ENCODE data around the gene RFNG. TPM values are rescaled to one million over a fixed set of nuclear protein-coding genes. Genes with fewer than 3 reads are reported as not detected.

The RFNG gene
- total RNA-seq, 1 donor from 2014 or later, result 13.6 TPM

DNA sequence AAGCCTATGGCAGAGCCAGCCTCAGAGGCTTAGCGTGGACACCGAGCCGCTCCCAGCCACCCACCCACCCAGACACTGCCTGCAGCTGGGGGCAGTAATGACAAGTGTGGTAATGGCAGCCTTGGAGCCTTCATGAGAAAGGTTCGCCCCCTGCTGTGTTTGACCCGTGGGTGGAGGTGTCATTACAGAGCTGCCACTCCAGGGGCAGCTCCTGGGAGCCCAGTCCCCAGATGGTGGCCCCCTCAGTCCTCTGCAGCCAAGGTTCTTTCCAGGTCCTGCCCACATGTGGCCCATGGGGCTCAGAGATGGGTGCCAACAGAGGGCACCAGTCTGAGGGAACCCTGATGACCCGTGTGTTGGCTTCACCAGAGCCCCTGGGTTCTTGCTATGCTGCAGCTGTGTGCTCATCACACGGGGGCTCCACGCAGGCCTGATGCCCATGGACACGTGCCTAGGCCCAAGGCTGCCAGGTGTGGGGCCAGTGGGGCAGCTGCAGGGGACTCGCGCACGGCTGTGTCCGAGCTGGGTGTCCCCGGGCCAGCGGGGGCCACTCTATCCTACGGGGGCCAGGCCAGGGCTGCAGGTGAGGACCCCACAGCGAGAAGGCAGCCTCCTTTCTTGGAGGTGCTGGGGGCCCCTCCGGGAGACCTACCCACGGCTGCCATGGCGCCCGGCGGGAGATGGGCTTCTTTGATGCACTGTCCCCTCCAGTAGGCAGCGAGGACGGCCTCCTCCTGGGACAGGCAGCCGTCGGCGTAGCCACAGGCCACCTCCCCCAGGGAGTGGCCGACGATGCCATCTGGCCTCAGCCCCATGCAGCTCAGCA, 38.3 kb upstream of the RFNG start:
- peaks cover 2% of the 10 kb centered on the region for H3K36me3 Mint-ChIP-seq
- peaks cover 2% of the 10 kb centered on the region for H3F3A ChIP-seq (ENCODE audit: low read depth)
- peaks cover 2% of the 10 kb centered on the region for H3K27me3 Mint-ChIP-seq (ENCODE audit: insufficient read depth, low read depth)
- no peaks in the 10 kb centered on the region for H3K9me3 ChIP-seq (ENCODE audit: low read depth)
- no peak for DNase-seq (ENCODE audit: low spot score)
- H3K79me2 ChIP-seq (ENCODE audit: low read depth), result peaks cover 39% of the 10 kb centered on the region
- no peak overlapping the region for H3K9ac ChIP-seq
- no peak for TF ChIP-seq EZH2phosphoT487 (IDR thresholded peaks at IDR 0.05)
- no peak for TF ChIP-seq EZH2 (IDR thresholded peaks at IDR 0.05)
- TF ChIP-seq, protein P1, sequence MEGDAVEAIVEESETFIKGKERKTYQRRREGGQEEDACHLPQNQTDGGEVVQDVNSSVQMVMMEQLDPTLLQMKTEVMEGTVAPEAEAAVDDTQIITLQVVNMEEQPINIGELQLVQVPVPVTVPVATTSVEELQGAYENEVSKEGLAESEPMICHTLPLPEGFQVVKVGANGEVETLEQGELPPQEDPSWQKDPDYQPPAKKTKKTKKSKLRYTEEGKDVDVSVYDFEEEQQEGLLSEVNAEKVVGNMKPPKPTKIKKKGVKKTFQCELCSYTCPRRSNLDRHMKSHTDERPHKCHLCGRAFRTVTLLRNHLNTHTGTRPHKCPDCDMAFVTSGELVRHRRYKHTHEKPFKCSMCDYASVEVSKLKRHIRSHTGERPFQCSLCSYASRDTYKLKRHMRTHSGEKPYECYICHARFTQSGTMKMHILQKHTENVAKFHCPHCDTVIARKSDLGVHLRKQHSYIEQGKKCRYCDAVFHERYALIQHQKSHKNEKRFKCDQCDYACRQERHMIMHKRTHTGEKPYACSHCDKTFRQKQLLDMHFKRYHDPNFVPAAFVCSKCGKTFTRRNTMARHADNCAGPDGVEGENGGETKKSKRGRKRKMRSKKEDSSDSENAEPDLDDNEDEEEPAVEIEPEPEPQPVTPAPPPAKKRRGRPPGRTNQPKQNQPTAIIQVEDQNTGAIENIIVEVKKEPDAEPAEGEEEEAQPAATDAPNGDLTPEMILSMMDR (IDR thresholded peaks at IDR 0.05), result no peak
- no peak overlapping the region for H3K4me3 Mint-ChIP-seq
- no peaks in the 10 kb centered on the region for H3K9me3 Mint-ChIP-seq
- H3K4me1 Mint-ChIP-seq, result no peaks in the 10 kb centered on the region
- H3K4me1 ChIP-seq, result no peaks in the 10 kb centered on the region
- H2AFZ ChIP-seq (replicated peaks), result no peak overlapping the region
- H3K4me2 ChIP-seq, result no peak overlapping the region
- no peaks in the 10 kb centered on the region for H3K27me3 ChIP-seq
- no peaks in the 10 kb centered on the region for H3K36me3 ChIP-seq
- peaks cover 90% of the 10 kb centered on the region for H4K20me1 ChIP-seq (ENCODE audit: low read depth)
- no peak overlapping the region for H3K27ac ChIP-seq
- H3K4me3 ChIP-seq, result no peak overlapping the region
- H3K27ac Mint-ChIP-seq, result no peak overlapping the region

DNA sequence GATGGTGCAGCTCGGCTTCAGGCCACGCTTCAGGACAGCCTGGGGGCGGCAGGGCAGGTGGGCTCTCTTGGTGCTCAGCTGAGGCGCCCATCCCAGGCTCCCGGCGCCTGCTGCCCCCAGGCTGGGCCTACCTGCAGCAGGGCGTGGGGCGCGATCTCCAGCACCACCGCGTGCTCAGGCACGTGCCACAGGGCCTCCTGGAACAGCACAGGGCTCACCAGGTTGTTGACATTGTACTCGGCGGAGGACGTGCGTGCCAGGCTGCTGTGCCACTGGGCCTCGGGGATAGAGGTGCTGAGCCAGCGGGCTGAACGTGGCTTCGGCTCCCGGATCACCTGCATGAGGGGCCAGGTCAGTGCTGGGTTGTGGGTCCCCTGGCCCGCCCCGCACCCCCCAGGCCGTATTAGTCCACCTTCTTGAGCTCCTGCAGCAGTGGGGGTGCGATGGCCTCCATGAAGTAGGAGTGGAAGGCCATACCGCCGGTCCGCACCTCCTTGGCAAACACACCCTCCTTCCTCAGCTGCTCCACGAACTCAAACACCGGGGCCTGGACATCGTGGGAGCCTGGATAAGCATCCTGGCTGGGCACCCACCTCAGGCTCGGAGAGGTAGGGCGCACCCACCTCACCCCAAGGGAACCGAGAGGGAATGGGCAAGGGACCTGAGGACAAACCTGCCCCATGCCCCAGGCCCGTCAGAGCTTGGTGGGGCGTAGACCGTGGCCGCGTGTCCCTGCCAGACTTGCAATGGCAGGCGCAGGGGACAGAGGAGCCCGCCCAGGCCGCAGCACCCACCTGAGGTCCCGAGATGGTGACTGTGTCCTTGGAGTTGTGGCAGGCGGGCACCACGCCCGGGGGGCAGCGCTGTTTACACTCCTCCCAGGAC, 37.5 kb upstream of the RFNG start:
- TF ChIP-seq EZH2phosphoT487 (IDR thresholded peaks at IDR 0.05), result no peak
- Mint-ChIP-seq H3K27ac (no peak overlapping the region), H3K27me3 (ENCODE audit: insufficient read depth, low read depth) (no peaks in the 10 kb centered on the region), H3K4me3 (no peak overlapping the region), H3K9me3 (no peaks in the 10 kb centered on the region), H3K4me1 (no peaks in the 10 kb centered on the region), H3K36me3 (peaks cover 2% of the 10 kb centered on the region)
- Histone ChIP-seq H3K36me3 (no peaks in the 10 kb centered on the region), H3K4me3 (no peak overlapping the region), H3K9me3 (ENCODE audit: low read depth) (no peaks in the 10 kb centered on the region), H3K4me1 (no peaks in the 10 kb centered on the region), H3K79me2 (ENCODE audit: low read depth) (peaks cover 31% of the 10 kb centered on the region), H3K27me3 (no peaks in the 10 kb centered on the region), H2AFZ (replicated peaks) (no peak overlapping the region), H4K20me1 (ENCODE audit: low read depth) (peaks cover 93% of the 10 kb centered on the region), H3K9ac (no peak overlapping the region), H3K27ac (no peak overlapping the region), H3K4me2 (no peak overlapping the region), H3F3A (ENCODE audit: low read depth) (peaks cover 2% of the 10 kb centered on the region)
- no peak for DNase-seq (ENCODE audit: low spot score)

DNA sequence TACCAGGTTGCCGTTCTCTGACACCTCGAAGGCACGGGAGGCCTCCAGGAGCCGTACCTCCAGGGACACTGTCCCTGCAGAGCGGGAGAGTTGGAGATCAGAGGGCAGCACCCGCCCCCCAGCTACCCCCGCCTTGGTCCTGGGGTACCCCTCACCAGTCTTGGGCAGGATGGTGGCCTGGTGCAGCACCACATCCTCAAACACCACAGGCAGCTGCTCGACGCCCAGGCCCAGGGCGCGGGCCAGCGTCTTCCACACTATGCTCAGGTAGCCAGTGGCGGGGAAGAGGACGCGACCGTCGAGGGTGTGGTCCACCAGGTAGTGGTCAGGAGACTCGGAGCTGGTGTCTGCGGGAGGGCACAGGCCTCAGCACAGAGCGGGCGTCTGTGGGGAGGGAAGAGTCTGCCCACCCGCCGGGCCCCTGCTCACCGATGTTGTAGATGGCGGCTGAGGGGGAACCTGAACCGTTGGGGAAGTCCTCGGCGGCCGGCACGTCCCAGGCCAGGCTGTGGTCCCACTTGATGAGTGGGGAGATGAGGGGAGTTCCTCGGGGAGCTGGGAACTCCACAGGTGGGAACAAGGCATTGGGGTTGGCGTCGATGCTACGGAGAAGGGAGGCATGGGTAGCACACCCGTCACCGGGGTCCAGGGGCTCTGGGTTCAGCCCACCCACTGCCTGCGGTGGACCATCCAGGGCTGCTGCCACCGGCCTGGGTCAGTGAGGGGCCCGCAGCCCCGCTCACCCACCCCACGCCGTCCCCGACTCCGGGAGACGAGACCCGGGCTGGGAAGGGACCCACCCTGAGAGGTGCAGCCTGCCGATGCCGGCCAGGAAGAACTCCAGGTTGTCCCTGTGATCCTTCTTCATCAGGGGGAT, 36.6 kb upstream of the RFNG start:
- Histone ChIP-seq H3K27me3 (no peaks in the 10 kb centered on the region), H4K20me1 (ENCODE audit: low read depth) (peaks cover 94% of the 10 kb centered on the region), H2AFZ (replicated peaks) (no peak overlapping the region), H3K9me3 (ENCODE audit: low read depth) (no peaks in the 10 kb centered on the region), H3K79me2 (ENCODE audit: low read depth) (peaks cover 22% of the 10 kb centered on the region), H3K27ac (no peak overlapping the region), H3K4me2 (no peak overlapping the region), H3K4me3 (no peak overlapping the region), H3K9ac (no peak overlapping the region), H3K4me1 (no peaks in the 10 kb centered on the region), H3K36me3 (no peaks in the 10 kb centered on the region), H3F3A (ENCODE audit: low read depth) (peaks cover 2% of the 10 kb centered on the region)
- Mint-ChIP-seq H3K27me3 (ENCODE audit: insufficient read depth, low read depth) (no peaks in the 10 kb centered on the region), H3K4me1 (no peaks in the 10 kb centered on the region), H3K36me3 (peaks cover under 1% of the 10 kb centered on the region), H3K27ac (no peak overlapping the region), H3K9me3 (no peaks in the 10 kb centered on the region), H3K4me3 (no peak overlapping the region)
- TF ChIP-seq, protein P1 (IDR thresholded peaks at IDR 0.05), result no peak
- TF ChIP-seq EZH2 (IDR thresholded peaks at IDR 0.05) (no peak), EZH2phosphoT487 (IDR thresholded peaks at IDR 0.05) (no peak)
- DNase-seq (ENCODE audit: low spot score), result no peak

Measured in neural progenitor cell (in vitro differentiated cells).